Left ventricle myocardium inferior (tissue), 1 donor: ENCODE results near the gene GPR18. TPM values are rescaled to one million over a fixed set of nuclear protein-coding genes. Genes with fewer than 3 reads are reported as not detected.

Experiments used
- DNase-seq: peaks from one replicate; pipeline ENCODE4 v3.0.0-alpha.2; 2020
- H3K27ac ChIP-seq: fragments of 200-600 bp; replicated peaks from 2 replicates; pipeline ENCODE4 v1.8.0; 2021
- H3K27me3 ChIP-seq: fragments of 200-600 bp; 2 replicates; pipeline ENCODE4 v1.8.0; 2021; ENCODE audit warnings: low read depth
- H3K36me3 ChIP-seq: fragments of 200-600 bp; 2 replicates; pipeline ENCODE4 v1.8.0; 2021
- H3K4me1 ChIP-seq: fragments of 200-600 bp; 2 replicates; pipeline ENCODE4 v1.8.0; 2021
- H3K4me3 ChIP-seq: fragments of 200-600 bp; 2 replicates; pipeline ENCODE4 v1.8.0; 2021; ENCODE audit warnings: mild to moderate bottlenecking, moderate library complexity
- H3K9me3 ChIP-seq: fragments of 200-600 bp; replicated peaks from 2 replicates; pipeline ENCODE4 v1.8.0; 2021
- CTCF ChIP-seq: fragments of 200-600 bp; IDR thresholded peaks from 2 replicates; pipeline ENCODE4 v1.8.0; 2021; ENCODE audit warnings: antibody characterized with exemption, mild to moderate bottlenecking, borderline replicate concordance
- intact Hi-C: fragments of 100-400 bp; cut with micrococcal nuclease; formaldehyde crosslinking; loops from one replicate; pipeline ENCODE4 v1.11.0; 2022
- total RNA-seq: library from RNA; stranded (reverse); fragmentation: NEBNext Ultra II Directional; extraction: Animal tissue kit (Norgen Biotek cat#: 25700); gene quantifications from one replicate; pipeline ENCODE4 v1.2.1, GENCODE V29; 2021
- donor health status: DM: no; HTN: yes; CAD: no; lungs with severe emphysema.

GPR18 gene
- total RNA-seq, 1 donor from 2014 or later: not detected

DNA sequence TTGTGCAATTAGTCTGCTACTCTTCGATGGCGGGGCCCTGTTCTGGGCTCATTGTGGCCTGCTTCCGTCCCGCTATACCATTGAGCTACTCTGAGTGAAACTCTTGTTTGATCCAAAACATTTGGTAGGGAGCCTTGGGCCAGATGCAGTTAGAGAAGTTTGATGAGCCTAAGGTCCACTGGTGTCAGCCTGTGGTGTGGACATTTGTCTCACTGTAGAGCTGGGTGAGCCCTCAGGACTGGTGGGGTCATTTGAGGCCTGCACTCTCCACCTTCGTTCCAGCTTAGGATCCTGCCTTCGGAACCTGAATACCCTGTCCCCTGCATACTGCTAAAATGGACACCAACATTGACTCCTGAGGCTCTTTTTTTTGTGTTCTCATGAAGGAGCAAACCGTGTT, 50.7 kb downstream of the GPR18 start:
- TF ChIP-seq CTCF: no peak
- H3K9me3 ChIP-seq: no peaks in the 10 kb centered on the region
- no peaks in the 10 kb centered on the region for H3K27me3 ChIP-seq
- intact Hi-C loops: no loop called here
- H3K27ac ChIP-seq: no peak overlapping the region
- no peak for DNase-seq
- H3K4me3 ChIP-seq: no peak overlapping the region
- peaks cover 31% of the 10 kb centered on the region for H3K4me1 ChIP-seq
- peaks cover 10% of the 10 kb centered on the region for H3K36me3 ChIP-seq

DNA sequence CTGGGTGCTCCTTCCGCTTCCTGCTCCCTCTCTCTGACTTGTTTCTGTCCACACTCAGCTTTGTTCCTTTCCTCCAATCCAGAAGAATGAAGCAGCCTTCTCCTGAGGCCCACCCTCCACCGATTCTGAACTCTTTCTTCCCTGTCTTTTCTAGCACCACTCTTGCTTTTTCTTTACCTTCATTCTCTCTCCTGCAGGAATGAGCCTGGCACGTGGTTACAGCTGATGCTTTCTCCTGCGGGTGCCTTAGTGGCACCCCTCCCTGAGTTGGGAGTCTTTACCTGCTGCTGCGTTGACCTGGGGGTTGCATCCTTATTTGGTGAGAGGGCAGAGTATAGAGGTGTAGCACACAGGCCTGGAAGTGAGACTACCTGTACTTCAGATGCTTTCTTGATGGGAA, 51.3 kb downstream of the GPR18 start:
- no peak for DNase-seq
- TF ChIP-seq CTCF: no peak

GRCh38 chr13:99206226-99206625, 52.0 kb downstream of the GPR18 start:
- intact Hi-C loops: no loop called here
- Histone ChIP-seq H3K9me3 (no peaks in the 10 kb centered on the region), H3K4me1 (peaks cover 44% of the 10 kb centered on the region), H3K27me3 (no peaks in the 10 kb centered on the region), H3K36me3 (peaks cover 10% of the 10 kb centered on the region), H3K4me3 (no peak overlapping the region), H3K27ac (no peak overlapping the region)
- DNase-seq: no peak
- no peak for TF ChIP-seq CTCF

More for the DNA sequence above, 51.3 kb downstream of the GPR18 start:
- Histone ChIP-seq H3K36me3 (peaks cover 10% of the 10 kb centered on the region), H3K4me1 (peaks cover 37% of the 10 kb centered on the region), H3K27me3 (no peaks in the 10 kb centered on the region), H3K4me3 (no peak overlapping the region), H3K27ac (no peak overlapping the region), H3K9me3 (no peaks in the 10 kb centered on the region)
- intact Hi-C loops: no loop called here

- no peak overlapping the region for H3K4me3 ChIP-seq
- intact Hi-C loops: no loop called here
- no peaks in the 10 kb centered on the region for H3K27me3 ChIP-seq
- no peak for DNase-seq
- H3K9me3 ChIP-seq: no peaks in the 10 kb centered on the region
- H3K27ac ChIP-seq: no peak overlapping the region
- TF ChIP-seq CTCF: no peak
- H3K36me3 ChIP-seq: peaks cover 10% of the 10 kb centered on the region
- peaks cover 49% of the 10 kb centered on the region for H3K4me1 ChIP-seq
Observed at GRCh38 chr13:99205621-99206220, 52.5 kb downstream of the GPR18 start.

Other genes starting within 250 kb of the GPR18 start
- 44.3 TPM for gene UBAC2, start 57.5 kb downstream of the GPR18 start, total RNA-seq
- 1.7 TPM for gene GPR183, start 49.0 kb upstream of the GPR18 start, total RNA-seq
- gene TM9SF2, start 243.1 kb upstream of the GPR18 start, total RNA-seq: 55.1 TPM